ENCODE results near the gene ESCO1. TPM values are rescaled to one million over a fixed set of nuclear protein-coding genes. Genes with fewer than 3 reads are reported as not detected.

Gene ESCO1
- total RNA-seq, 1 experiment from 2014 or later, result 36.7 TPM

- Histone ChIP-seq H3K18ac (ENCODE audit: insufficient read length, low read depth, low read length) (no peak overlapping the region), H3K4me1 (ENCODE audit: insufficient read depth, low read length) (no peaks in the 10 kb centered on the region), H3K79me2 (ENCODE audit: insufficient read depth, low read length) (no peaks in the 10 kb centered on the region), H2BK5ac (ENCODE audit: insufficient read length, low read length) (no peak overlapping the region), H3K9me3 (ENCODE audit: control insufficient read depth, low read depth, low read length) (no peaks in the 10 kb centered on the region), H2BK12ac (ENCODE audit: insufficient read length, low read depth, low read length) (no peak overlapping the region), H4K91ac (ENCODE audit: insufficient read length, low read depth, low read length) (no peak overlapping the region), H3K23me2 (ENCODE audit: insufficient read length, low read depth, low read length, poor library complexity, severe bottlenecking) (no peaks in the 10 kb centered on the region), H4K8ac (replicated peaks; ENCODE audit: insufficient read length, low read depth, low read length) (no peak overlapping the region), H3K27ac (ENCODE audit: insufficient read length, low read depth, low read length) (no peak overlapping the region), H2AFZ (ENCODE audit: low read length) (no peak overlapping the region), H3K4ac (ENCODE audit: low read depth, low read length) (no peak overlapping the region), H3K79me1 (ENCODE audit: insufficient read depth, low read depth, low read length, poor library complexity, severe bottlenecking) (no peaks in the 10 kb centered on the region), H3K9ac (ENCODE audit: extremely low read depth, insufficient read length, low read length) (no peak overlapping the region), H3T11ph (ENCODE audit: low read length) (no peak overlapping the region), H2BK120ac (ENCODE audit: low read depth, low read length, poor library complexity, severe bottlenecking) (no peak overlapping the region), H2AK5ac (ENCODE audit: insufficient read length, low read length) (no peak overlapping the region), H3K23ac (ENCODE audit: insufficient read length, low read depth, low read length) (no peak overlapping the region), H2BK15ac (ENCODE audit: low read depth, low read length) (no peak overlapping the region), H4K5ac (ENCODE audit: insufficient read length, low read depth, low read length) (no peak overlapping the region), H3K14ac (ENCODE audit: insufficient read depth, low read length) (no peak overlapping the region), H4K20me1 (ENCODE audit: control insufficient read depth, insufficient read depth, insufficient read length) (no peaks in the 10 kb centered on the region), H3K27me3 (ENCODE audit: insufficient read depth, low read length) (no peaks in the 10 kb centered on the region), H2BK20ac (ENCODE audit: low read depth, low read length, poor library complexity, severe bottlenecking) (no peak overlapping the region), H3K56ac (ENCODE audit: insufficient read length, low read depth, low read length) (no peak overlapping the region), H3K4me2 (ENCODE audit: insufficient read depth, insufficient read length, low read length) (no peak overlapping the region)
- no peaks in the 10 kb centered on the region for H3K9me3 Mint-ChIP-seq
- H3K4me3 Mint-ChIP-seq, result no peak overlapping the region
- H3K27ac Mint-ChIP-seq, result no peak overlapping the region
- H3K27me3 Mint-ChIP-seq (ENCODE audit: low read depth), result no peaks in the 10 kb centered on the region
- no peak for DNase-seq
- TF ChIP-seq CTCF (conservative IDR thresholded peaks at IDR 0.05), result no peak
- 0 out of 7 replicates have a peak, but pooled peaks cover 0 to 5% (median 0%) of the 10 kb centered on the region in 3 experiments for H3K36me3 Mint-ChIP-seq (ENCODE audit: insufficient read depth in 1 of 3, low read depth in 3 of 3)
- WGBS (ENCODE audit: extremely low coverage, insufficient read length, low lambda C conversion rate), result no CpG with 5 or more reads among the region's 4 CpGs
- H3K4me1 Mint-ChIP-seq, result 0 out of 4 replicates have a peak, but pooled peaks cover 0 to under 1% of the 10 kb centered on the region in 2 experiments
These were observed 109.8 kb downstream of the ESCO1 start for GRCh38 chr18:21490748-21491147.

All from H9 (cell line).